ENCODE results near the gene ULK4.
A peak's percentile ranks its signal among the peaks of the same experiment; 100 is the strongest.
"Not testable (repeated sequence)": the region's sequence is repeated elsewhere in the genome, so short reads cannot be mapped to it uniquely, and the experiment has no call there.

Gene ULK4

GRCh38 chr3:41872157-41872556 lies 89.7 kb downstream of the ULK4 start:
- DNase-seq (ENCODE audit: low read depth), result no peak

GRCh38 chr3:41867533-41867932 lies 94.4 kb downstream of the ULK4 start:
- DNase-seq (ENCODE audit: low read depth), result no peak

GRCh38 chr3:41866298-41866697 lies 95.6 kb downstream of the ULK4 start:
- no peak for DNase-seq (ENCODE audit: low read depth)

- no peak for DNase-seq (ENCODE audit: low read depth)
Measured at GRCh38 chr3:41863024-41863423, 98.9 kb downstream of the ULK4 start.

GRCh38 chr3:41860489-41860888 lies 101.4 kb downstream of the ULK4 start:
- DNase-seq (ENCODE audit: low read depth), result not testable (repeated sequence)

GRCh38 chr3:41854956-41855355 lies 106.9 kb downstream of the ULK4 start:
- DNase-seq (ENCODE audit: low read depth), result no peak

- no peak for DNase-seq (ENCODE audit: low read depth)
Measured at GRCh38 chr3:41853540-41854196, 108.2 kb downstream of the ULK4 start.

- no peak for DNase-seq (ENCODE audit: low read depth)
Measured at GRCh38 chr3:41848753-41849574, 112.9 kb downstream of the ULK4 start.

- DNase-seq (ENCODE audit: low read depth), result no peak
Measured at GRCh38 chr3:41847679-41848078, 114.2 kb downstream of the ULK4 start.

GRCh38 chr3:41846850-41847249 lies 115.1 kb downstream of the ULK4 start:
- no peak for DNase-seq (ENCODE audit: low read depth)

- DNase-seq (ENCODE audit: low read depth), result no peak
Measured at GRCh38 chr3:41845826-41846225, 116.1 kb downstream of the ULK4 start.

- DNase-seq (ENCODE audit: low read depth), result not testable (repeated sequence)
Measured at GRCh38 chr3:41844256-41844655, 117.6 kb downstream of the ULK4 start.

GRCh38 chr3:41840936-41841668 lies 120.8 kb downstream of the ULK4 start:
- not testable (repeated sequence) for DNase-seq (ENCODE audit: low read depth)

GRCh38 chr3:41836360-41837134 lies 125.4 kb downstream of the ULK4 start:
- no peak for DNase-seq (ENCODE audit: low read depth)

- no peak for DNase-seq (ENCODE audit: low read depth)
Measured at GRCh38 chr3:41833628-41834027, 128.3 kb downstream of the ULK4 start.

- no peak for DNase-seq (ENCODE audit: low read depth)
Measured at GRCh38 chr3:41819236-41819635, 142.7 kb downstream of the ULK4 start.

- DNase-seq (ENCODE audit: low read depth), result no peak
Measured at GRCh38 chr3:41808618-41809017, 153.3 kb downstream of the ULK4 start.

GRCh38 chr3:41808152-41808551 lies 153.8 kb downstream of the ULK4 start:
- DNase-seq (ENCODE audit: low read depth), result peak; percentile 48

- no peak for DNase-seq (ENCODE audit: low read depth)
Measured at GRCh38 chr3:41794748-41795589, 166.9 kb downstream of the ULK4 start.

- DNase-seq (ENCODE audit: low read depth), result no peak
Measured at GRCh38 chr3:41792806-41793205, 169.1 kb downstream of the ULK4 start.

- DNase-seq (ENCODE audit: low read depth), result no peak
Measured at GRCh38 chr3:41769106-41769505, 192.8 kb downstream of the ULK4 start.
